SK-N-MC (cell line): ENCODE measurements around the gene PPM1M.

ENCODE experiments used
- EZH2 ChIP-seq: fragments of 200-600 bp; sonication (generic); IDR thresholded peaks from one replicate; pipeline ENCODE4 v1.6.1; 2017; ENCODE audit warnings: antibody characterized with exemption
- FOXP2 ChIP-seq: optimal IDR thresholded peaks from 2 replicates; pipeline ENCODE3; 2011; ENCODE audit warnings: mild to moderate bottlenecking, moderate library complexity; ENCODE audit not compliant: insufficient read depth; ENCODE audit errors: extremely low read length, control extremely low read depth
- POLR2AphosphoS5 ChIP-seq: IDR thresholded peaks from 2 replicates; pipeline ENCODE4 v1.6.1; 2012; ENCODE audit warnings: mild to moderate bottlenecking, low read depth, low read length, borderline replicate concordance

- TF ChIP-seq EZH2 (no peak), POLR2AphosphoS5 (no peak), FOXP2 (no peak)
Measured at GRCh38 chr3:52247409-52248164, 2.0 kb downstream of the PPM1M start.
